SK-N-SH (cell line): Measurements from ENCODE around the gene PSMD8.

Experiments used
- CHD2 ChIP-seq: fragments of 150-350 bp; IDR thresholded peaks from 2 replicates; pipeline ENCODE4 v1.6.1; 2018; ENCODE audit warnings: low read length; ENCODE audit not compliant: partially characterized antibody
- CTCF ChIP-seq: fragments of 200-600 bp; sonication (generic); IDR thresholded peaks from 2 replicates; pipeline ENCODE4 v1.6.1; 2017; ENCODE audit warnings: antibody characterized with exemption, mild to moderate bottlenecking, moderate library complexity
- POLR2AphosphoS5 ChIP-seq: IDR thresholded peaks from 2 replicates; pipeline ENCODE4 v1.6.1; 2012; ENCODE audit warnings: low read depth, low read length
- RCOR1 ChIP-seq: fragments of 150-350 bp; IDR thresholded peaks from 2 replicates; pipeline ENCODE4 v1.6.1; 2017; ENCODE audit warnings: antibody characterized with exemption, low read length
- RFX5 ChIP-seq: IDR thresholded peaks from 2 replicates; pipeline ENCODE4 v1.6.1; 2012; ENCODE audit warnings: mild to moderate bottlenecking, improper control_type of control experiment, low read length
- TEAD4 ChIP-seq: IDR thresholded peaks from 2 replicates; pipeline ENCODE4 v1.4.0; 2012; ENCODE audit warnings: mild to moderate bottlenecking, borderline replicate concordance; ENCODE audit not compliant: insufficient read depth

- TF ChIP-seq CTCF (no peak), CHD2 (no peak), TEAD4 (no peak), RCOR1 (no peak), RFX5 (no peak), POLR2AphosphoS5 (no peak)
These were observed 8.8 kb downstream of the PSMD8 start for GRCh38 chr19:38383184-38383583.
